Activated CD4-positive, alpha-beta T cell treated with anti-CD3 and anti-CD28 coated beads for 24 hours (primary cell): ENCODE measurements around the gene P2RX3.
A peak's percentile ranks its signal among the peaks of the same experiment; 100 is the strongest.
"Not testable (repeated sequence)": the region's sequence is repeated elsewhere in the genome, so short reads cannot be mapped to it uniquely, and the experiment has no call there.

Experiments
- DNase-seq, 2 donors: peaks; one replicate each; pipeline ENCODE4 v3.0.0-alpha.2; 2020; ENCODE audit warnings: low read depth in 2 of 2

P2RX3 gene

GRCh38 chr11:57324886-57325734 lies 13.0 kb upstream of the P2RX3 start, which contains the start of gene TNKS1BP1:
Gene TNKS1BP1 (minus strand): TSS chr11:57324952. CDS start chr11:57321885, 3,067 bp downstream.
- peak; percentile 89 to 90 for DNase-seq

DNA sequence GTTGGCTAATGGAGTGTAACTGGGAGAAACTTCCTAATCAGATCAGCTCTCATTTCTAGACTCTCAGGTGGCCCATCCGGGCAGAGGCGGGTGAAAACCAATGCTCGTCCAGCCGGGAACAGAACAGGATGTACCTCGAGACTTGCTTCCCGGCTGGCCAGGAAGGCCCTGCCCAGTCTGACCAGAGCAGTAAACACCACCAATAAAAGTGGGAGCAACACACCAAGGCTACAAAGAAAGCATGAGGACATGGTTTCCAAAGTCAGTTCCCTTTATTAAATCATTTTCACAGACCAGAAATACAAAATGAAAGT lies 12.5 kb upstream of the P2RX3 start:
- no peak for DNase-seq

DNA sequence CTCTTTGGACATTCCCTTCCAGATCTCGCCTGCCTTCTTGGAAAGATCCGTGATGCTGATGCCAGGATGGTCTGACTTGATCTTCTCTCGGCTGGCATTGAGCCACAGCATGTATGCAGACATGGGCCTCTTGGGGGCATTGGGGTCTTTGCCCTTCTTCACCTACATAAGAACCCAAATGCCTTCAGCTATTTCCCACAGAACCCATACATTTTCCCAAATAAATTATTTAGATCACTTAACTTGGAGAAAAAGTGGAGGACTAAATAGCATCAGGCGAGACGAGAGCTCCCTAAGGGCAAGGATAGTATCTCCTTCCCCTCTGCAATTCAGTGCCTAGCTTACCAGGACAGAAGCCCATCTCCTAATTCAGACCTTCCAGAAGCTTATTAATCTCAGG lies 10.4 kb upstream of the P2RX3 start:
- no peak for DNase-seq

DNA sequence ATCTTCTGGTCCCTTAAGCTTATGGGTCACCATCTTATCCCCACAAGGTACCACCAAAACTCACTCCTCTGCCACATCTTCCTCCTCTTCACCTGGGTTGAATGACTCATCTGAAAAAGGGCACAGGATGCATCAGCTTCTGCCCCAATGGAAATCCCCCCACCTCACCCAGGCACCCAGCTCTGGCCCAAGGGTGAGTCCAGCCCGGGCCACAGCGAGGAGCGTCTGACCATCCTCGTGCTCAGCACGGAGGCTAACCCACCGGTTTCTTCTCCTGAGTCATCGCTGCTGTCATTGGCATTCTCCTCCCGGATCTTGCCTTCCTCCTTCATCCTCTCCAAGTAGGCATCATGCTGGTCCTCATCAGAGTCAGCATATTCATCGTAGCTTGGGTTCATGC lies 8.1 kb upstream of the P2RX3 start:
- no peak for DNase-seq

GRCh38 chr11:57331720-57332119 lies 6.4 kb upstream of the P2RX3 start:
- DNase-seq, result no peak

DNA sequence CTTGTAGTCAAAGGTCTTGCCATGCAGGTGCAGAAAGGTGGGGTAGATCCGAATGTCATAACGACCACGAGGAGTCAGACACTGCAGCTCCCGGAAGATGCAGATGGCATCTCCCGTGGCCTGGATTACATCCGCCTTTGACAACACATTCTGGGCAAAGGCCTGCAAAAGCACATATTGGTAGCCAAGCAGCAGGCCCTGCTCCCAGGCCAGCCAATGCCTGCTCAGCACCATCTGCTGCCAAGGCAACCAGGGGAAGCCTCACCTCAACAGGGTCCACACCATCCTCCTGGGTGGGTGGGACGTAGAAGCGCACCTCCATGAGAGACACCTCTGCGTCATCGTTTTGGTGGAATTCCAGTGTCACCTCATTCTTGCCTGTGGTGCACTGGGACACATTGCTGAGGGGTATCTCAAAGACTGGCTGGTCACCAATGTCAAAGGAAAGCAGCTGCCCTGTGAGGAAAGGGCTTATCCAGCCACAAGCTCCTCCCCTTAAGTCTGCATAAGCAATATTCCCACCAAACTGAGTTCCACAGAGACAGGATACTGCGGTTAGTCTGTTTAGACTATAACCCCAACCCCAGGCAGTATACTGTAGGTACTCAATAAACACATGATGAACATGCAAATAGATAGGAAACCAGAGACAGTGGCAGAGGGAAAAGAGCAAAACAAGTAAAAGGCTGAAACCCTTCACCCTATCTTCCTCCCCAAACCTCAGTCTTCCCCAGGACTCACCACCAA lies 5.3 kb upstream of the P2RX3 start:
- no peak for DNase-seq

DNA sequence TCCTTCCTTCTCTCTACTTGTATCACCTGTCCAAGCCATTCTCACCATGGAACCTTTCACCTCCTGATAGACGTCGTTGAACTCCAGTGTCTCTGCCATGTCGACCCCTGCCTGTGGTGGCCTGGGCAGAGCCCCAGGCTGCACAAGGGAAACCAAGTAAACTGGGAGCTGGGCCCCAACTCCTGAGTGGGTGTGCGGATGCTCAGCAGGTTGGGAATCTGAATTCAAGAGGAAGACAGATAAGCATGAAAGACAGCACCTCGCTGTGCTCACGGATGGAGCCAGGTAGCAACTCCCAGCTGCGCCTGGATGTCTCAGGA lies 3.2 kb upstream of the P2RX3 start:
- no peak for DNase-seq

DNA sequence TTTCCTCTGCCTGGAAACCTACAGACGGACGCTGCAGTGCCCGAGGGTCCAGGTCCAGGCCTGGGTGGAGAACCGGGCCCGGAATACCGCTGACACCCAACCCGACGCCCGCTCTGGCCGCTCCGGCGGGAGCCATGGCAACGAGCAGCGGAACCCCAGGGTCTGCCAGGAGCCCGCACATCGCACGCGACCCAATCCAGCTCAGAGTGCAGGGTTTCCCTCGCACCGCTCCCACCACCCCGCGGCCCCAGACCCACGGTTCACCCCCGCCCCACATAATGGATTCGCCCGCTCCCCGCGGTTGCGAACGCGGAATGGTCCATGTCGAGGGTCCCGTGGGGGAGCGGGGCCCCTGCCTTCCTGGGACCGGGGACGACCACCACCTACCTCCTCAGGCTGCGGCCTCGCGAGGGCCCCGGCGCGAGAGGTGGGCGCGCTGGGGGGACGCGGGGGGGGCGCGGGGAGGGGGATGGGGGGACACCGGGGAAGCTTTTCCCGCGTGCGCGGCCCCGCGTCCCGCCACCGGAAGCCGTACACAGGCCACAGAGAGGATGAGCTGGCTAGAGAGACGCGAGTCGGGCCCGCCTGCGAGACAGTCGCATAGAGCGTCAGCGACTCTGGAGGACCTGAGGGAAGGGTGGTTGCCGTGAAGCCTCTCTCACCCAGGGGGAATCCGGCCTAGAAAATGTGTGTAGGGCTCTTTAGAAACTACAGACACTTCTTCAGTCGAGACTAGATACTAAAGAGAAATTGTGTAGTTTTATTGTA lies 2.6 kb upstream of the P2RX3 start, which contains the start of gene SSRP1:
SSRP1 (minus strand) TSS at position 550 of the 768 bp plus-strand sequence. CDS start 771 bp downstream, outside the sequence.
- peak; percentile 76 to 78 for DNase-seq

DNA sequence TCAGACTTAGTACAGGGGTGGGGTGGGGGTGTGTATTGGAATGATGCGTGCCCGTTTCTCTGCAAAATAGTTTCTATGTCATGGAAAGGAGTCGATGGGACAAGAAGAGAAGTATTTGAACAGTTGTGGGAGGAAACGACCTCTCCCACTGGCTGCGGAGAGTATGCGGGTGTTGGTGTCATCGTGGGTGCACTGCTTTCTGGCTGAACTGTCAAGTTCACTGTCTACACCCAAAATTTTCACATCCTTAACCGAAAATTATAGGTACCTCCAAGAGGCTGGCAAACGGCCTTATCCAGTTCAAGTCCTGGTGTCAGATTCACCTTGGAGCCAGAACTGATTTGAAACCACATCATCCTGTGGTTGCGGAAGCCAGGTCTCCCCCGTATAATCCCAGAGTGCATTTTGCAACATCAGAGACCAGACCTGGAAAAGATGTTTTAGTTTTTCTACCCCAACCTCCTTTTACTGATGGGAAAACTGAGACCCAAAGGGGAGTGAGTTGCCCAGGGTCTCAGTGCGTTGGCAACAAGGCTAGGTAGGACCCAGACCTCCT lies 2.0 kb upstream of the P2RX3 start:
- DNase-seq, result no peak

GRCh38 chr11:57336856-57337255 lies 1.3 kb upstream of the P2RX3 start:
- DNase-seq, result not testable (repeated sequence)

- no peak for DNase-seq
These were observed 1.2 kb downstream of the P2RX3 start for GRCh38 chr11:57339328-57339727.

DNA sequence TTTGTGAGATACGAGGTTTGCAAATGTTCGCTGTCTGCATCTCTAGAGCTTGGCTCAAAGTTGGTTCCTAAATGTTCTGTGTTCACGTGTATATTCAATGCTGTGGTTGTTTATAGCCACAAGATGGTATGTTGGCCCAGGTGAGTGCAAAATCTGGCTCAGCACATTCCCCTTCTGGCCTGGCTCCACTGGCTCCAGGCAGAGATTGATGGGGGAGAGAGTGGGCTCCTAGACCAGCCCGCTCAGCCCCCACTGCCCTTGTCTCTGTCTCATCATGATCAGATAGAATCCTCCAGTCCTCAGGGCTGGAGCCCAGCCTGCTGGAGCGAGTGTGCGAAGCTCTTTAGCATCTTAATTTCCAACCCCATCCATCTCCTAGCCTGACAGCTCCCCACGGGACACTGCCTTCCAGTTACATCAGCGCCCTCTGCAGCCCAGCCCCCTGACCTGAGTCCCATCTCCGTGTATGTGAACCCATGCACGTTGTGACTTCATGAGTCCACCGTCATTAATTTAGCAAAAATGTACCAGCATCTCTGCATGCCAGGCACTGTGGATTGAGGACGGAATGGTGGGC lies 2.0 kb downstream of the P2RX3 start:
- DNase-seq, result no peak

GRCh38 chr11:57341250-57341808 lies 3.2 kb downstream of the P2RX3 start:
- DNase-seq, result no peak

- no peak for DNase-seq
These were observed 4.5 kb downstream of the P2RX3 start for GRCh38 chr11:57342702-57343101.

DNA sequence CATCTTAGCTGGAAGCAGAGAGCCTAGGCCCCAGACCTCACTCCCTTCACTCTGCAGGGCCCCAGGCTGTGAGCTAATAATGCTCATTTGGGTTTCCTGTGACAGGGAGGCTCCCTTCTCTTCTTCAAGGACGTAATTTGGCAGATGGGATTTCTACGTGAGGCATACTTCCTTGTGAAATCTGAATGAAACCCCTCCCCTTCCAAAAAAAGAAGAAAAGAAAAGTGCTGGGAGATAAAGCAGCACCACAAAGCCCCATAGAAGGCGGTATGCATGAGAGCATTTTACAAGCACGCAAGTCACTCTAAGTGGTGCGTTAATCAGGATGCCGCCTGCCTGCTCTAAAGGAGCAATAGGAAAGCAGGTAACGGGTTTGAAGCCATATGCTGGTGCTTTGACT lies 5.7 kb downstream of the P2RX3 start:
- no peak for DNase-seq

GRCh38 chr11:57344826-57345225 lies 6.7 kb downstream of the P2RX3 start:
- no peak for DNase-seq

- DNase-seq, result peak; percentile 59 to 64
These were observed 7.5 kb downstream of the P2RX3 start for GRCh38 chr11:57345555-57346211.

DNA sequence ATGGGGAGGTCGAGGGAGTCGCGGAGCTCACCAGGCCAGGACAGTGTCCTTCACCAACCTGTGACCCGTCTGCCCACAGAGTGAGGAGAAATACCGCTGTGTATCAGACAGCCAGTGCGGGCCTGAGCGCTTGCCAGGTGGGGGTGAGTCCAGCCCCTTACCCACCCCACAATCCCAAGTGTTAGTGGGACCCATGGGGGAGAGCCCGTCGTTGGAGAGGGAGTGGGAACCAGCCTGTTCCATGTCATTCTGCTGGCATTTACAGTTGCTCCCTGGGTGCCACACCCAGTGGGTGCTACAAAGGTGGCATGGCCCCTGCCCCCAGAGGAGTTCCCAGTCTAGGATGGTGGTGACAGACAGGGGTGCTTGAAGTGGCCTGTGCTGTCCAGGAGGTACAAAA lies 9.2 kb downstream of the P2RX3 start:
- DNase-seq, result no peak

DNA sequence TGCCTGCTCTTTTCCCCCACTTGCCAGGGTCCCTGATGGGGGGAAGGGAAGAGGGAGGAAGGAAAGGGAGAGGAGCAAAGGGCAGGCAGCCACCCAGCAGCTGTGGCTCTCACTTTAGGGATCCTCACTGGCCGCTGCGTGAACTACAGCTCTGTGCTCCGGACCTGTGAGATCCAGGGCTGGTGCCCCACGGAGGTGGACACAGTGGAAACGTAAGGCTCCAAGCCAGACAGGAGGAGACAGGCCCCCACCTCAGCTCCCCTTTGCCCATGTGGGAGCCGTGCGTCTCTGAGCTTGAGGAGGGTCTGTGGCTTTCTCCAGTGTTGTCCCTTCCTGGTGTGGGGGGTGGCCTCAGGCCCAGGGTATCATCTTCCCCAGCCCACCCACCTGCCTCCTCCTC lies 9.9 kb downstream of the P2RX3 start:
- no peak for DNase-seq

DNA sequence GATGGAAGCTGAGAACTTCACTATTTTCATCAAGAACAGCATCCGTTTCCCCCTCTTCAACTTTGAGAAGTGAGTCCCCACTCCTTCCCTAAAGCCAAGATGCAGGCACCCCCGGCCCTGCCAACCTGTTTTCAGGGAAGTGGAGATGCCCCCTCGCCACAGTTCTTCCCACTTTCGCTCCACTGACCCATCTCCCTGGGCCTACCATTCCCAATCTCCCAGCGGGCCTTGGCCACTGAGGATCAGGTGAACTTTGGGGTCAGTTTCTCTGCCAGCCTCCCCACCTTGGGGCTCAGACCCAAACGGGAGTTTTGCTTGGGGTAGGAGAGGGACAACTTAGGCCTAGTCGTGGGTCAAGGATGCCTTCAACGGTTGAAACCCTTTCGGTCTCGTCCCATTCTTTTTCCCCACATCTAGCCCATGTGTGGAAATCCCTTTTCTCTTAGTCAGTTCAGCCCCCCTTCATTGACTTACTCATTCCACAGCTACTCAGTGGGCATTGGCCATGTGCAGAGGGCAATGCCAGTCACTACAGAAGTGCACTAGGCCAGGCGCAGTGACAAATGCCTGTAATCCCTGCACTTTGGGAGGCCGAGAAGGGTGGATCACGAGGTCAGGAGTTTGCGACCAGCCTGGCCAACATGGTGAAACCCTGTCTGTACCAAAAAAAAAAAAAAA lies 10.6 kb downstream of the P2RX3 start:
- DNase-seq, result no peak
